Inflammatory macrophage (primary cell): ENCODE data around the gene LRPAP1.

ENCODE experiments used
- DNase-seq, 2 donors: peaks; one replicate each; pipeline ENCODE4 v3.0.0-alpha.2; 2020 to 2022

Gene LRPAP1

GRCh38 chr4:3484057-3484973 is 47.9 kb downstream of the LRPAP1 start:
- DNase-seq = no peak

- no peak for DNase-seq
These were observed 48.7 kb downstream of the LRPAP1 start for GRCh38 chr4:3483471-3483921.

GRCh38 chr4:3482707-3483106 is 49.5 kb downstream of the LRPAP1 start:
- DNase-seq = no peak

GRCh38 chr4:3481783-3482393 is 50.3 kb downstream of the LRPAP1 start:
- no peak for DNase-seq

- no peak for DNase-seq
These were observed 51.1 kb downstream of the LRPAP1 start for GRCh38 chr4:3481113-3481531.

GRCh38 chr4:3480528-3481112 is 51.6 kb downstream of the LRPAP1 start:
- DNase-seq = peak; percentile 75 to 76

GRCh38 chr4:3479358-3480101 is 52.7 kb downstream of the LRPAP1 start:
- no peak for DNase-seq

- no peak for DNase-seq
These were observed 53.5 kb downstream of the LRPAP1 start for GRCh38 chr4:3478446-3479357.

GRCh38 chr4:3477750-3478430 is 54.3 kb downstream of the LRPAP1 start:
- DNase-seq = no peak

GRCh38 chr4:3476936-3477749 is 55.1 kb downstream of the LRPAP1 start:
- DNase-seq = no peak

- DNase-seq = no peak
These were observed 55.9 kb downstream of the LRPAP1 start for GRCh38 chr4:3476341-3476747.

- DNase-seq = no peak
These were observed 56.4 kb downstream of the LRPAP1 start for GRCh38 chr4:3475713-3476260.

GRCh38 chr4:3475041-3475712 is 57.0 kb downstream of the LRPAP1 start:
- DNase-seq = no peak

- no peak for DNase-seq
These were observed 58.0 kb downstream of the LRPAP1 start for GRCh38 chr4:3473996-3474765.

- DNase-seq = no peak
These were observed 58.9 kb downstream of the LRPAP1 start for GRCh38 chr4:3473181-3473950.

GRCh38 chr4:3472411-3473141 is 59.6 kb downstream of the LRPAP1 start:
- DNase-seq = no peak

GRCh38 chr4:3471886-3472285 is 60.3 kb downstream of the LRPAP1 start:
- DNase-seq = no peak
